Measurements from ENCODE around the gene RSRC1.

GRCh38 chr3:158562674-158563073 is 452.8 kb downstream of the RSRC1 start:
- TF ChIP-seq CTCF (IDR thresholded peaks at IDR 0.05) (no peak), POLR2A (IDR thresholded peaks at IDR 0.05) (no peak)
